Left ventricle myocardium inferior (tissue), 1 donor: Measurements from ENCODE around the gene CCL8. TPM values are rescaled to one million over a fixed set of nuclear protein-coding genes. Genes with fewer than 3 reads are reported as not detected.

Source experiments
- DNase-seq: peaks from one replicate; pipeline ENCODE4 v3.0.0-alpha.2; 2020
- H3K27ac ChIP-seq: fragments of 200-600 bp; replicated peaks from 2 replicates; pipeline ENCODE4 v1.8.0; 2021
- H3K27me3 ChIP-seq: fragments of 200-600 bp; 2 replicates; pipeline ENCODE4 v1.8.0; 2021; ENCODE audit warnings: low read depth
- H3K36me3 ChIP-seq: fragments of 200-600 bp; 2 replicates; pipeline ENCODE4 v1.8.0; 2021
- H3K4me1 ChIP-seq: fragments of 200-600 bp; 2 replicates; pipeline ENCODE4 v1.8.0; 2021
- H3K4me3 ChIP-seq: fragments of 200-600 bp; 2 replicates; pipeline ENCODE4 v1.8.0; 2021; ENCODE audit warnings: mild to moderate bottlenecking, moderate library complexity
- H3K9me3 ChIP-seq: fragments of 200-600 bp; replicated peaks from 2 replicates; pipeline ENCODE4 v1.8.0; 2021
- CTCF ChIP-seq: fragments of 200-600 bp; IDR thresholded peaks from 2 replicates; pipeline ENCODE4 v1.8.0; 2021; ENCODE audit warnings: antibody characterized with exemption, mild to moderate bottlenecking, borderline replicate concordance
- intact Hi-C: fragments of 100-400 bp; cut with micrococcal nuclease; formaldehyde crosslinking; loops from one replicate; pipeline ENCODE4 v1.11.0; 2022
- total RNA-seq: library from RNA; stranded (reverse); fragmentation: NEBNext Ultra II Directional; extraction: Animal tissue kit (Norgen Biotek cat#: 25700); gene quantifications from one replicate; pipeline ENCODE4 v1.2.1, GENCODE V29; 2021
- donor health status: DM: no; HTN: yes; CAD: no; lungs with severe emphysema.

CCL8 gene
- total RNA-seq, 1 donor from 2014 or later = 0.41 TPM

DNA sequence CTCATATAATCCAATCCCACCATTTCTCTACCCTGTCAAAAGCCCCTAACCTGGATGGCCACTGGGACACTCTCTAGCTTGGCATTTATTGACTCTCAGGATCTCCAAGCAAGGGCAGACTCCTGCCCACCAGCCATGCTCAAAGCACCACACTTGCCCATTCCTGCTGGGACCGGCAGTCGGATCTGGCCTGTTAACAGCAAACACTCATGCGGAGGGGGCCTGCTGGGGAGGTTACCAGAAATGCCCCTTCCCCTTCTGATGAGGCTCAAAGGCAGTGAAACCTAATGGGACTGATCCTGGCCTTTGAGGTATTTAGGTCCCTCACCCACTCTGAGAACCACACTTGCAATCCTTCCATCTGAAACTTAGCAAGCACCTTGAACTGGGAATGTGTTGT is 50.3 kb downstream of the CCL8 start:
- H3K4me3 ChIP-seq = no peak overlapping the region
- TF ChIP-seq CTCF = no peak
- intact Hi-C loops = loop anchor here (10.0 kb wide), 1 partner anchor 65 kb away; no protein-coding TSS in a partner anchor
- H3K27me3 ChIP-seq = peaks cover 39% of the 10 kb centered on the region
- no peaks in the 10 kb centered on the region for H3K36me3 ChIP-seq
- no peaks in the 10 kb centered on the region for H3K9me3 ChIP-seq
- no peak overlapping the region for H3K27ac ChIP-seq
- DNase-seq = no peak
- no peaks in the 10 kb centered on the region for H3K4me1 ChIP-seq

GRCh38 chr17:34370376-34370996 is 51.3 kb downstream of the CCL8 start:
- intact Hi-C loops = no loop called here
- Histone ChIP-seq H3K36me3 (no peaks in the 10 kb centered on the region), H3K27me3 (peaks cover 30% of the 10 kb centered on the region), H3K9me3 (no peaks in the 10 kb centered on the region), H3K4me1 (no peaks in the 10 kb centered on the region), H3K4me3 (no peak overlapping the region), H3K27ac (no peak overlapping the region)
- DNase-seq = no peak
- no peak for TF ChIP-seq CTCF

DNA sequence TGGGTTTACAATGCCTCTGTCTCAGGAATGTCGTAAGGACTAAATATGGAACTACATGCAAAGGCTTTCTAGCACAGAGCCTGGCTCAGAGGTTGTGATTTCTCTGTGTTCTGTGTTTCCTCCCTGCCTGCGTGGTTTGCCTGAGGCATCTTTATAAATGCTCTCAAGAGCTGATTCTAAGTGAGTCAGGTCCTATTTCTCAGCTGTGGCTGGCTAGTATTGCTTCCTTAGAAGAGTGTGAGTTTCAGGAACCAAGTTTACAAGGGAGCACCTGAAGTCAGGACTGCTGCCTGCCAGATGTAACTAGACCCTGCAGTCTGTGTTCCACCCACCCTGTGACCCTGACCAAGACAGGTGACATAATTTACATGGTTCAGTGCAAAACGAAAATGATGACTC is 51.8 kb downstream of the CCL8 start:
- Histone ChIP-seq H3K4me3 (no peak overlapping the region), H3K27ac (no peak overlapping the region), H3K9me3 (no peaks in the 10 kb centered on the region), H3K36me3 (no peaks in the 10 kb centered on the region), H3K4me1 (no peaks in the 10 kb centered on the region), H3K27me3 (peaks cover 30% of the 10 kb centered on the region)
- no peak for TF ChIP-seq CTCF
- intact Hi-C loops = no loop called here
- no peak for DNase-seq

Other genes with a start within 250 kb of the CCL8 start
- 24.3 TPM for gene CCL2, start 64.2 kb upstream of the CCL8 start, total RNA-seq
- gene CCL7, start 49.2 kb upstream of the CCL8 start, total RNA-seq = not detected
- 3.8 TPM for gene CCL11, start 33.7 kb upstream of the CCL8 start, total RNA-seq
- 0.74 TPM for gene CCL13, start 37.0 kb downstream of the CCL8 start, total RNA-seq
- not detected for gene CCL1, start 43.8 kb downstream of the CCL8 start, total RNA-seq